HCT116 (cell line): ENCODE data around the gene SMURF1. TPM values are rescaled to one million over a fixed set of nuclear protein-coding genes. Genes with fewer than 3 reads are reported as not detected.

Source experiments
- ATAC-seq: fragments of 200-7000 bp; cut with Tn5 transposase; 2 replicates; pipeline ENCODE4 v1.9.1; 2020; ENCODE audit warnings: mild to moderate bottlenecking, moderate library complexity
- BruUV-seq: library from RNA; stranded (reverse); fragments of 400-500 nt; replicated peaks from 2 replicates; lab custom pipeline; 2021; lab: Mats Ljungman, UMichigan
- CTCF ChIA-PET: fragments of 300-600 bp; sonication (Branson Sonifier 250); formaldehyde crosslinking; loops from one replicate; lab custom pipeline; 2021; ENCODE audit warnings: antibody characterized with exemption; lab: Charles Lee
- POLR2A ChIA-PET: fragments of 300-600, 350-600 bp; sonication (Branson Sonifier 250); formaldehyde crosslinking; loops from one replicate; lab custom pipeline; 2021; ENCODE audit warnings: antibody characterized with exemption; lab: Charles Lee
- RAD21 ChIA-PET, 2 experiments: fragments of 300-600 bp; sonication (Branson Sonifier 250); formaldehyde crosslinking; loops; one replicate each; lab custom pipeline; 2023; ENCODE audit warnings: low total read pairs in 2 of 2; ENCODE audit not compliant: uncharacterized antibody in 2 of 2, unreplicated experiment in 2 of 2, low non-redundant PET in 1 of 2; lab: Charles Lee
- DNase-seq: peaks from one replicate; pipeline ENCODE4 v3.0.0-alpha.2; 2010; ENCODE audit warnings: low read depth, low spot score
- H2AFZ ChIP-seq: fragments of 200-600 bp; shearing (Covaris generic), sonication (generic); 2 replicates; pipeline ENCODE4 v1.6.1; 2017; ENCODE audit warnings: low read depth, mixed run types, mixed read lengths, antibody characterized with exemption, low read length; ENCODE audit not compliant: poor library complexity, severe bottlenecking
- H3K27ac ChIP-seq: 2 replicates; pipeline ENCODE4 v1.5.1; 2012; ENCODE audit warnings: low read depth, low read length
- H3K27me3 ChIP-seq: fragments of 200-600 bp; sonication (generic); 2 replicates; pipeline ENCODE4 v1.6.1; 2016; ENCODE audit warnings: mixed run types, low read length, mixed read lengths; ENCODE audit not compliant: insufficient read depth
- H3K36me3 ChIP-seq, 2 experiments: fragments of 200-500 bp in 1 of 2; fragments of 200-600 bp in 1 of 2; sonication (Bioruptor generic) in 1 of 2; sonication (generic) in 1 of 2; 2 replicates each; pipeline versions ENCODE4 v1.5.1 to v1.6.1; 2014 to 2016; ENCODE audit warnings: low read length in 2 of 2, inconsistent platforms in 1 of 2, mixed read lengths in 1 of 2, mixed run types in 1 of 2; ENCODE audit not compliant: insufficient read depth in 2 of 2, control insufficient read depth in 1 of 2
- H3K4me1 ChIP-seq, 2 experiments: fragments of 200-600 bp in 1 of 2; sonication (generic) in 1 of 2; 2 replicates each; pipeline versions ENCODE4 v1.5.1 to v1.6.1; 2012 to 2017; ENCODE audit warnings: low read length in 2 of 2, inconsistent platforms in 1 of 2, mild to moderate bottlenecking in 1 of 2, mixed read lengths in 1 of 2, mixed run types in 1 of 2, moderate library complexity in 1 of 2; ENCODE audit not compliant: insufficient read depth in 2 of 2, control insufficient read depth in 1 of 2
- H3K4me2 ChIP-seq: fragments of 200-600 bp; sonication (generic); 2 replicates; pipeline ENCODE4 v1.6.1; 2017; ENCODE audit warnings: mixed run types, low read length, mixed read lengths
- H3K4me3 ChIP-seq, 2 experiments: fragments of 200-600 bp in 1 of 2; sonication (generic) in 1 of 2; replicated peaks in 1 of 2; 2 replicates each; pipeline ENCODE4 v1.5.1; 2011 to 2016; ENCODE audit warnings: low read length in 2 of 2, control low read depth in 1 of 2, low read depth in 1 of 2, mild to moderate bottlenecking in 1 of 2, mixed read lengths in 1 of 2, mixed run types in 1 of 2
- H3K79me2 ChIP-seq: fragments of 200-600 bp; sonication (generic); 2 replicates; pipeline ENCODE4 v1.6.1; 2017; ENCODE audit warnings: mild to moderate bottlenecking, mixed run types, low read length, moderate library complexity, mixed read lengths; ENCODE audit not compliant: insufficient read depth
- H3K9ac ChIP-seq: fragments of 200-600 bp; sonication (generic); 2 replicates; pipeline ENCODE4 v1.6.1; 2016; ENCODE audit warnings: low read length, mixed read lengths
- H3K9me2 ChIP-seq: fragments of 200-600 bp; sonication (generic), shearing (Covaris generic); 2 replicates; pipeline ENCODE4 v1.6.1; 2017; ENCODE audit warnings: mixed run types, mild to moderate bottlenecking, moderate library complexity; ENCODE audit not compliant: insufficient read depth
- H3K9me3 ChIP-seq, 2 experiments: fragments of 200-500 bp in 1 of 2; fragments of 200-600 bp in 1 of 2; sonication (Bioruptor generic) in 1 of 2; sonication (generic) in 1 of 2; 2 replicates each; pipeline ENCODE4 v1.6.1; 2014 to 2017; ENCODE audit warnings: low read length in 2 of 2, mixed read lengths in 2 of 2, inconsistent platforms in 1 of 2, low read depth in 1 of 2, mild to moderate bottlenecking in 1 of 2, mixed run types in 1 of 2, moderate library complexity in 1 of 2; ENCODE audit not compliant: control insufficient read depth in 1 of 2, insufficient read depth in 1 of 2
- H4K20me1 ChIP-seq: fragments of 200-600 bp; sonication (generic), shearing (Covaris generic); 2 replicates; pipeline ENCODE4 v1.6.1; 2017; ENCODE audit warnings: mixed run types, mild to moderate bottlenecking, moderate library complexity; ENCODE audit not compliant: insufficient read depth
- CBX3 ChIP-seq: IDR thresholded peaks from 2 replicates; pipeline ENCODE4 v1.6.1; 2012; ENCODE audit warnings: low read depth
- EGR1 ChIP-seq: IDR thresholded peaks from 2 replicates; pipeline ENCODE4 v1.6.1; 2012; ENCODE audit warnings: low read depth
- ELF1 ChIP-seq: IDR thresholded peaks from 2 replicates; pipeline ENCODE4 v1.6.1; 2012; ENCODE audit warnings: low read depth, borderline replicate concordance
- JUND ChIP-seq: IDR thresholded peaks from 2 replicates; pipeline ENCODE4 v1.6.1; 2012
- POLR2AphosphoS5 ChIP-seq: IDR thresholded peaks from 2 replicates; pipeline ENCODE4 v1.6.1; 2011; ENCODE audit warnings: mild to moderate bottlenecking, low read depth, low read length, moderate library complexity
- RAD21 ChIP-seq: IDR thresholded peaks from 2 replicates; pipeline ENCODE4 v1.6.1; 2012; ENCODE audit warnings: low read depth, mild to moderate bottlenecking
- SP1 ChIP-seq: IDR thresholded peaks from 2 replicates; pipeline ENCODE4 v1.6.1; 2012; ENCODE audit warnings: low read depth
- SRF ChIP-seq: IDR thresholded peaks from 2 replicates; pipeline ENCODE4 v1.6.1; 2012; ENCODE audit warnings: low read depth
- ZFX ChIP-seq: fragments of 450-650 bp; IDR thresholded peaks from 2 replicates; pipeline ENCODE4 v1.6.1; 2017
- ZNF274 ChIP-seq: fragments of 200-500 bp; sonication (Bioruptor generic); IDR thresholded peaks from 2 replicates; pipeline ENCODE4 v1.6.1; 2014; ENCODE audit warnings: mild to moderate bottlenecking, low read depth, low read length, inconsistent platforms
- intact Hi-C: fragments of 100-400 bp; cut with micrococcal nuclease; formaldehyde crosslinking; loops from 2 replicates; pipeline ENCODE4 v1.10.0; 2022
- total RNA-seq: library from RNA; stranded (reverse); gene quantifications from one replicate; pipeline ENCODE4 v1.2.1, GENCODE V29; 2021; ENCODE audit not compliant: unreplicated experiment
- TF ChIP-seq, protein P1 (sequence below): IDR thresholded peaks from 2 replicates; pipeline ENCODE4 v1.6.1; 2011; ENCODE audit warnings: mild to moderate bottlenecking, low read length, moderate library complexity; ENCODE audit not compliant: insufficient replicate concordance; ENCODE audit errors: extremely low read depth
- TF ChIP-seq, protein P2 (sequence below): IDR thresholded peaks from 2 replicates; pipeline ENCODE4 v1.6.1; 2012
- TF ChIP-seq, protein P3 (sequence below), 3 experiments: fragments of 200-600 bp in 1 of 3; sonication (generic) in 1 of 3; IDR thresholded peaks in 2 of 3; conservative IDR thresholded peaks in 1 of 3; 2 replicates each; pipeline ENCODE4 v1.5.1; 2012 to 2017; ENCODE audit warnings: low read depth in 2 of 3, low read length in 2 of 3, antibody characterized with exemption in 1 of 3, borderline replicate concordance in 1 of 3, control low read depth in 1 of 3, mild to moderate bottlenecking in 1 of 3, mixed read lengths in 1 of 3, mixed run types in 1 of 3, moderate library complexity in 1 of 3; ENCODE audit not compliant: insufficient read depth in 1 of 3
- TF ChIP-seq, protein P4 (sequence below): IDR thresholded peaks from 2 replicates; pipeline ENCODE4 v1.6.1; 2012; ENCODE audit warnings: low read depth

SMURF1 gene
- total RNA-seq, 1 experiment from 2014 or later: 24.6 TPM

DNA sequence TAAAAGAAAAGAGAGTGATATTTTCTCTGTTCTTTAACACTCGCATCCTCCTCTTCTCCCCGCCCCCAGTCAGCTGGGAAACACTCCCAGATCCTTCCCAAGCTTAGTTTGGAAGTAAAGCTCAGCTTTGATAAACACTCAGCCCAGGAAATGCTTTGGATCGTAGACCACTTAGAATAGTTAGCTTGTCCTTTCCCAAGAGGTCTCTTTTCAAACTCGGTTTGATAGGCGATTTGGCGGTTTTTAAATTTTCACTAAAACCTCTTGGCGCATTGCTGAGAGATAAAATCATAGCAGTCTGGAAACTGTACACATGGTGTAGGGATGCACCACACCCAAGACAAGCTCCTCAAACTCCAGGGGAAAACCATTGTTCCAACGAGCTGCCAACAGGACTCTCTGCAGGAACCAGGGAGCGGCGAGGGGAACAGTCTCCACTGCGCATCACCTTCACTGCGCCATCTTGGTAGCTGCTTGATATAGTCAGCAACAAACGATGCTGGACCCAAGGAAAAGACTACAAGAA is 22.3 kb downstream of the SMURF1 start:
- ChIA-PET POLR2A (no interaction called here), RAD21 (no interaction called here), CTCF (no interaction called here)
- Histone ChIP-seq H3K9ac (no peak overlapping the region), H2AFZ (no peak overlapping the region), H3K9me2 (no peaks in the 10 kb centered on the region), H4K20me1 (no peaks in the 10 kb centered on the region), H3K27me3 (no peaks in the 10 kb centered on the region), H3K4me2 (no peak overlapping the region), H3K79me2 (peaks cover 92% of the 10 kb centered on the region), H3K27ac (no peak overlapping the region), H3K4me1 (peaks cover 7 to 25% of the 10 kb centered on the region in 2 experiments; a peak in 3 of 4 replicates), H3K9me3 (no peaks in the 10 kb centered on the region; a peak in 1 of 4 replicates), H3K4me3 (no peak overlapping the region), H3K36me3 (peaks cover 0 to 7% of the 10 kb centered on the region in 2 experiments; a peak in 1 of 4 replicates)
- TF ChIP-seq JUND (no peak), SRF (no peak), RAD21 (no peak), ZFX (no peak), ZNF274 (no peak), POLR2AphosphoS5 (no peak), CBX3 (no peak), EGR1 (no peak), ELF1 (no peak), SP1 (no peak)
- TF ChIP-seq, protein P1, sequence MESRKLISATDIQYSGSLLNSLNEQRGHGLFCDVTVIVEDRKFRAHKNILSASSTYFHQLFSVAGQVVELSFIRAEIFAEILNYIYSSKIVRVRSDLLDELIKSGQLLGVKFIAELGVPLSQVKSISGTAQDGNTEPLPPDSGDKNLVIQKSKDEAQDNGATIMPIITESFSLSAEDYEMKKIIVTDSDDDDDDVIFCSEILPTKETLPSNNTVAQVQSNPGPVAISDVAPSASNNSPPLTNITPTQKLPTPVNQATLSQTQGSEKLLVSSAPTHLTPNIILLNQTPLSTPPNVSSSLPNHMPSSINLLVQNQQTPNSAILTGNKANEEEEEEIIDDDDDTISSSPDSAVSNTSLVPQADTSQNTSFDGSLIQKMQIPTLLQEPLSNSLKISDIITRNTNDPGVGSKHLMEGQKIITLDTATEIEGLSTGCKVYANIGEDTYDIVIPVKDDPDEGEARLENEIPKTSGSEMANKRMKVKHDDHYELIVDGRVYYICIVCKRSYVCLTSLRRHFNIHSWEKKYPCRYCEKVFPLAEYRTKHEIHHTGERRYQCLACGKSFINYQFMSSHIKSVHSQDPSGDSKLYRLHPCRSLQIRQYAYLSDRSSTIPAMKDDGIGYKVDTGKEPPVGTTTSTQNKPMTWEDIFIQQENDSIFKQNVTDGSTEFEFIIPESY: no peak
- TF ChIP-seq, protein P2, sequence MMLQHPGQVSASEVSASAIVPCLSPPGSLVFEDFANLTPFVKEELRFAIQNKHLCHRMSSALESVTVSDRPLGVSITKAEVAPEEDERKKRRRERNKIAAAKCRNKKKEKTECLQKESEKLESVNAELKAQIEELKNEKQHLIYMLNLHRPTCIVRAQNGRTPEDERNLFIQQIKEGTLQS: no peak
- TF ChIP-seq, protein P3, sequence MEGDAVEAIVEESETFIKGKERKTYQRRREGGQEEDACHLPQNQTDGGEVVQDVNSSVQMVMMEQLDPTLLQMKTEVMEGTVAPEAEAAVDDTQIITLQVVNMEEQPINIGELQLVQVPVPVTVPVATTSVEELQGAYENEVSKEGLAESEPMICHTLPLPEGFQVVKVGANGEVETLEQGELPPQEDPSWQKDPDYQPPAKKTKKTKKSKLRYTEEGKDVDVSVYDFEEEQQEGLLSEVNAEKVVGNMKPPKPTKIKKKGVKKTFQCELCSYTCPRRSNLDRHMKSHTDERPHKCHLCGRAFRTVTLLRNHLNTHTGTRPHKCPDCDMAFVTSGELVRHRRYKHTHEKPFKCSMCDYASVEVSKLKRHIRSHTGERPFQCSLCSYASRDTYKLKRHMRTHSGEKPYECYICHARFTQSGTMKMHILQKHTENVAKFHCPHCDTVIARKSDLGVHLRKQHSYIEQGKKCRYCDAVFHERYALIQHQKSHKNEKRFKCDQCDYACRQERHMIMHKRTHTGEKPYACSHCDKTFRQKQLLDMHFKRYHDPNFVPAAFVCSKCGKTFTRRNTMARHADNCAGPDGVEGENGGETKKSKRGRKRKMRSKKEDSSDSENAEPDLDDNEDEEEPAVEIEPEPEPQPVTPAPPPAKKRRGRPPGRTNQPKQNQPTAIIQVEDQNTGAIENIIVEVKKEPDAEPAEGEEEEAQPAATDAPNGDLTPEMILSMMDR (IDR thresholded peaks at IDR 0.05 in 2 of 3, conservative IDR thresholded peaks at IDR 0.05 in 1 of 3; ENCODE audit: borderline replicate concordance in 1 of 3, insufficient read depth in 1 of 3, low read depth in 2 of 3, low read length in 2 of 3): no peak
- TF ChIP-seq, protein P4, sequence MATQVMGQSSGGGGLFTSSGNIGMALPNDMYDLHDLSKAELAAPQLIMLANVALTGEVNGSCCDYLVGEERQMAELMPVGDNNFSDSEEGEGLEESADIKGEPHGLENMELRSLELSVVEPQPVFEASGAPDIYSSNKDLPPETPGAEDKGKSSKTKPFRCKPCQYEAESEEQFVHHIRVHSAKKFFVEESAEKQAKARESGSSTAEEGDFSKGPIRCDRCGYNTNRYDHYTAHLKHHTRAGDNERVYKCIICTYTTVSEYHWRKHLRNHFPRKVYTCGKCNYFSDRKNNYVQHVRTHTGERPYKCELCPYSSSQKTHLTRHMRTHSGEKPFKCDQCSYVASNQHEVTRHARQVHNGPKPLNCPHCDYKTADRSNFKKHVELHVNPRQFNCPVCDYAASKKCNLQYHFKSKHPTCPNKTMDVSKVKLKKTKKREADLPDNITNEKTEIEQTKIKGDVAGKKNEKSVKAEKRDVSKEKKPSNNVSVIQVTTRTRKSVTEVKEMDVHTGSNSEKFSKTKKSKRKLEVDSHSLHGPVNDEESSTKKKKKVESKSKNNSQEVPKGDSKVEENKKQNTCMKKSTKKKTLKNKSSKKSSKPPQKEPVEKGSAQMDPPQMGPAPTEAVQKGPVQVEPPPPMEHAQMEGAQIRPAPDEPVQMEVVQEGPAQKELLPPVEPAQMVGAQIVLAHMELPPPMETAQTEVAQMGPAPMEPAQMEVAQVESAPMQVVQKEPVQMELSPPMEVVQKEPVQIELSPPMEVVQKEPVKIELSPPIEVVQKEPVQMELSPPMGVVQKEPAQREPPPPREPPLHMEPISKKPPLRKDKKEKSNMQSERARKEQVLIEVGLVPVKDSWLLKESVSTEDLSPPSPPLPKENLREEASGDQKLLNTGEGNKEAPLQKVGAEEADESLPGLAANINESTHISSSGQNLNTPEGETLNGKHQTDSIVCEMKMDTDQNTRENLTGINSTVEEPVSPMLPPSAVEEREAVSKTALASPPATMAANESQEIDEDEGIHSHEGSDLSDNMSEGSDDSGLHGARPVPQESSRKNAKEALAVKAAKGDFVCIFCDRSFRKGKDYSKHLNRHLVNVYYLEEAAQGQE: no peak
- no peak for DNase-seq
- intact Hi-C loops: no loop called here
- ATAC-seq: no peak
- no TSS peak for BruUV-seq
